ENCODE data around the gene PCBP1. TPM values are rescaled to one million over a fixed set of nuclear protein-coding genes. Genes with fewer than 3 reads are reported as not detected.
"Not testable (repeated sequence)": the region's sequence is repeated elsewhere in the genome, so short reads cannot be mapped to it uniquely, and the experiment has no call there.

The PCBP1 gene
- polyA plus RNA-seq, 1 donor from 2014 or later: 33.3 TPM

GRCh38 chr2:70102323-70102905 is 15.1 kb downstream of the PCBP1 start:
- not testable (repeated sequence) for H4K20me1 ChIP-seq (ENCODE audit: insufficient read depth); H3K36me3 ChIP-seq (ENCODE audit: insufficient read depth, low read length); H3K79me2 ChIP-seq (replicated peaks; ENCODE audit: insufficient read depth, low read length); H3K4me3 ChIP-seq (ENCODE audit: low read length); H3K9me3 ChIP-seq (ENCODE audit: low read length); H3K9ac ChIP-seq (ENCODE audit: low read length); H3K4me2 ChIP-seq (ENCODE audit: low read length); H3K27me3 ChIP-seq (ENCODE audit: insufficient read depth, low read depth, low read length); H3F3A ChIP-seq (ENCODE audit: insufficient read depth, low read length, poor library complexity, severe bottlenecking); H3K27ac ChIP-seq (ENCODE audit: low read length); H3K9me2 ChIP-seq (ENCODE audit: insufficient read depth, low read length); H2AFZ ChIP-seq (ENCODE audit: low read depth, low read length)

- no peaks in the 10 kb centered on the region for H3K79me2 ChIP-seq (replicated peaks; ENCODE audit: insufficient read depth, low read length)
- no peaks in the 10 kb centered on the region for H3K9me2 ChIP-seq (ENCODE audit: insufficient read depth, low read length)
- H3K9me3 ChIP-seq (ENCODE audit: low read length): no peaks in the 10 kb centered on the region
- H3K9ac ChIP-seq (ENCODE audit: low read length): no peak overlapping the region
- no peaks in the 10 kb centered on the region for H4K20me1 ChIP-seq (ENCODE audit: insufficient read depth)
- no peaks in the 10 kb centered on the region for H3K36me3 ChIP-seq (ENCODE audit: insufficient read depth, low read length)
- TF ChIP-seq EZH2 (IDR thresholded peaks at IDR 0.05; ENCODE audit: borderline replicate concordance, insufficient read depth, low read length, poor library complexity, severe bottlenecking) (no peak), EP300 (conservative IDR thresholded peaks at IDR 0.05; ENCODE audit: poor library complexity, severe bottlenecking) (no peak), TAF1 (IDR thresholded peaks at IDR 0.05; ENCODE audit: low read depth) (no peak), CTCF (IDR thresholded peaks at IDR 0.05; ENCODE audit: poor library complexity, severe bottlenecking) (no peak), RAD21 (conservative IDR thresholded peaks at IDR 0.05) (no peak), SMC3 (conservative IDR thresholded peaks at IDR 0.05; ENCODE audit: poor library complexity) (no peak), MXI1 (conservative IDR thresholded peaks at IDR 0.05; ENCODE audit: poor library complexity, severe bottlenecking) (no peak), POLR2AphosphoS5 (IDR thresholded peaks at IDR 0.05) (no peak), REST (IDR thresholded peaks at IDR 0.05; ENCODE audit: borderline replicate concordance) (no peak)
- no peak overlapping the region for H3K27ac ChIP-seq (ENCODE audit: low read length)
- H2AFZ ChIP-seq (ENCODE audit: low read depth, low read length): no peak overlapping the region
- no peaks in the 10 kb centered on the region for H3K27me3 ChIP-seq (ENCODE audit: insufficient read depth, low read depth, low read length)
- no peaks in the 10 kb centered on the region for H3F3A ChIP-seq (ENCODE audit: insufficient read depth, low read length, poor library complexity, severe bottlenecking)
- H3K4me2 ChIP-seq (ENCODE audit: low read length): no peak overlapping the region
- no peak overlapping the region for H3K4me3 ChIP-seq (ENCODE audit: low read length)
These were observed 16.3 kb downstream of the PCBP1 start for GRCh38 chr2:70103531-70104061.
